SK-N-SH (cell line): ENCODE measurements around the gene PGS1.

Experiments used
- CHD2 ChIP-seq: fragments of 150-350 bp; IDR thresholded peaks from 2 replicates; pipeline ENCODE4 v1.6.1; 2018; ENCODE audit warnings: low read length; ENCODE audit not compliant: partially characterized antibody
- CTCF ChIP-seq: fragments of 200-600 bp; sonication (generic); IDR thresholded peaks from 2 replicates; pipeline ENCODE4 v1.6.1; 2017; ENCODE audit warnings: antibody characterized with exemption, mild to moderate bottlenecking, moderate library complexity
- FOSL2 ChIP-seq: IDR thresholded peaks from 2 replicates; pipeline ENCODE4 v1.4.0; 2012; ENCODE audit warnings: low read depth, mild to moderate bottlenecking, moderate library complexity, borderline replicate concordance
- FOXM1 ChIP-seq: IDR thresholded peaks from 2 replicates; pipeline ENCODE4 v1.4.0; 2012; ENCODE audit warnings: low read depth, mild to moderate bottlenecking
- MEF2A ChIP-seq: IDR thresholded peaks from 2 replicates; pipeline ENCODE4 v1.4.0; 2012; ENCODE audit warnings: low read depth, borderline replicate concordance
- MXI1 ChIP-seq: IDR thresholded peaks from 2 replicates; pipeline ENCODE4 v1.6.1; 2012; ENCODE audit warnings: mild to moderate bottlenecking, low read depth, low read length, improper control_type of control experiment
- NFIC ChIP-seq: IDR thresholded peaks from 2 replicates; pipeline ENCODE4 v1.4.0; 2012; ENCODE audit warnings: borderline replicate concordance
- RAD21 ChIP-seq: IDR thresholded peaks from 2 replicates; pipeline ENCODE4 v1.6.1; 2012; ENCODE audit warnings: mild to moderate bottlenecking, low read length
- SMC3 ChIP-seq: IDR thresholded peaks from 2 replicates; pipeline ENCODE4 v1.6.1; 2012; ENCODE audit warnings: low read depth, low read length, improper control_type of control experiment
- TAF1 ChIP-seq: IDR thresholded peaks from 2 replicates; pipeline ENCODE4 v1.6.1; 2012; ENCODE audit warnings: low read depth, mild to moderate bottlenecking, low read length, moderate library complexity, borderline replicate concordance
- TCF12 ChIP-seq: IDR thresholded peaks from 2 replicates; pipeline ENCODE4 v1.4.0; 2012
- USF1 ChIP-seq: IDR thresholded peaks from 2 replicates; pipeline ENCODE4 v1.4.0; 2012; ENCODE audit warnings: low read depth, borderline replicate concordance

- TF ChIP-seq CTCF (peak; percentile 31), TAF1 (no peak), MXI1 (no peak), SMC3 (no peak), FOXM1 (no peak), CHD2 (no peak), NFIC (no peak), TCF12 (0 out of 2 replicates have a peak, but pooled peaks have one; percentile 20), USF1 (no peak), RAD21 (no peak), FOSL2 (peak; percentile 62; the same call in 1 of the 2 replicates), MEF2A (no peak)
These were observed 31.7 kb upstream of the PGS1 start for GRCh38 chr17:78346605-78347250.
